Naive B cell (primary cell): ENCODE measurements around the gene AKAP13. TPM values are rescaled to one million over a fixed set of nuclear protein-coding genes. Genes with fewer than 3 reads are reported as not detected.
A peak's percentile ranks its signal among the peaks of the same experiment; 100 is the strongest.

Source experiments
- ATAC-seq, 2 donors: fragments of 150-1000 bp; cut with Tn5 transposase; 2 replicates each; pipeline ENCODE4 v1.10.0; 2021; ENCODE audit warnings: low read depth in 2 of 2, mild to moderate bottlenecking in 2 of 2, moderate library complexity in 2 of 2
- DNase-seq: peaks from one replicate; pipeline ENCODE4 v3.0.0; 2022
- H3K27ac Mint-ChIP-seq, 6 donors: one replicate each; pipeline ENCODE4 v1.8.0; 2020 to 2022; ENCODE audit warnings: mild to moderate bottlenecking in 6 of 6, mixed read lengths in 6 of 6, moderate library complexity in 5 of 6, inconsistent platforms in 2 of 6
- H3K27me3 Mint-ChIP-seq, 3 donors: one replicate each; pipeline ENCODE4 v1.8.0; 2021 to 2022; ENCODE audit warnings: mixed read lengths in 3 of 3, mild to moderate bottlenecking in 1 of 3
- H3K36me3 Mint-ChIP-seq, 2 donors: one replicate each; pipeline ENCODE4 v1.8.0; 2020 to 2022; ENCODE audit warnings: mixed read lengths in 2 of 2, inconsistent platforms in 1 of 2, mild to moderate bottlenecking in 1 of 2
- H3K4me1 Mint-ChIP-seq, 3 donors: one replicate each; pipeline ENCODE4 v1.8.0; 2020 to 2022; ENCODE audit warnings: mixed read lengths in 3 of 3, inconsistent platforms in 1 of 3, mild to moderate bottlenecking in 1 of 3, moderate library complexity in 1 of 3
- H3K4me3 Mint-ChIP-seq, 8 donors: one replicate each; pipeline ENCODE4 v1.8.0; 2020 to 2022; ENCODE audit warnings: mild to moderate bottlenecking in 8 of 8, mixed read lengths in 8 of 8, moderate library complexity in 8 of 8, inconsistent platforms in 2 of 8
- H3K9me3 Mint-ChIP-seq, 7 donors: one replicate each; pipeline ENCODE4 v1.8.0; 2020 to 2022; ENCODE audit warnings: mixed read lengths in 7 of 7, mild to moderate bottlenecking in 5 of 7, inconsistent platforms in 2 of 7, moderate library complexity in 1 of 7
- polyA plus RNA-seq, 6 donors: library from polyadenylated mRNA; unstranded; fragments of 300-500 nt; fragmentation: Illumina TruSeq; gene quantifications; one replicate each; pipeline ENCODE4 v1.2.3, GENCODE V29; 2021; ENCODE audit warnings: low read depth in 6 of 6

The AKAP13 gene
- polyA plus RNA-seq, 6 donors from 2014 or later: 63.4 to 185 (median 122) TPM

DNA sequence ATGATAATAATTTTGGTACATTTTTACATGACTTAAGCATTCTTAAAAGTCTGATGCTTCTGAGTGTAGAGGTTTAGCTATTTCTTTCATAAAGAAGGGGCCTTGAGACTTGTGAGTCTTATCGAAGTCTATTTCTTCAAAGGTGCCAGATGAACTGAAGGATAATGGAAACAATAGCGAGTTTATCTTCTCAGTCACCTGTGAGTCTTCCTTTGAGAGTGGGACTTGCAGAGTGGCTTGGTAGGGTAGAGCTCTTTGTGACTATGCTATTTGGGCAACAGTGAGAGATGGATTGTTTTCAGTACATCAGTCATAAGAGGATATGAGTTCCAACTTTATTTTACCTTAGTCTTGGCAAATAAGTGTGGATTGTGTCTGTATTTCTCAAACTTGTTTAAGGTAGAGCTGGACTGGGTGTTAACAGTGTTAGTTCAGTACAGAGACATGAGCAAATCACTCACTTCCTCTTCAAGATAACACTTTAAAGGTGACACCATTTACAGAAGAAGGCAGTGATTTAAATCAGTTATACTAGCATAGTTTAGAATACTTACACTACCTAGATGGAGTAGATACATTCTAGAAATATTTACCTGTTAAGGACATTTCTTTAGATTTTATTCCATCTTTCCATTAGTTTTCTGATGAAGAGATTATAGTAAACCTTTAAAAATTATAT, 3.2 kb downstream of the AKAP13 start:
- peak; percentile 21 for DNase-seq
- H3K27me3 Mint-ChIP-seq: no peaks in the 10 kb centered on the region

DNA sequence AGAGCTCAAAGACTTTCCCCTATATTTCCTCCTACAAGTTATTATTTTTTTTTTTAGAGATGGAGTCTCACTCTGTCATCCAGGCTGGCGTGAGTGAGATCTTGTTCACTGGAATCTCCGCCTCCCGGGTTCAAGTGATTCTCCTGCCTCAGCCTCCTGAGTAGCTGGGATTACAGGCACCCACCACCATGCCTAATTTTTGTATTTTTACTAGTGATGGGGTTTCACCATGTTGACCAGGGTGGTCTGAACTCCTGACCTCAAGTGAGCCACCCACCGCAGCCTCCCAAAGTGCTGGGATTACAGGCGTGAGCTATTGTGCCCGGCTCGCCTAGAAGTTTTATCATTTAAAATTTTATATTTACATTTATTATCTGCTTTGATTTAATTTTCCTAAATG, 5.9 kb downstream of the AKAP13 start:
- peak overlapping the region in 2 of 8 donors; percentile 14 to 29 for H3K4me3 Mint-ChIP-seq
- H3K9me3 Mint-ChIP-seq: no peaks in the 10 kb centered on the region
- no peaks in the 10 kb centered on the region for H3K27me3 Mint-ChIP-seq
- no peak for ATAC-seq
- peak overlapping the region in 3 of 6 donors; percentile 10 to 69 (median 35) for H3K27ac Mint-ChIP-seq
- no peak for DNase-seq
- peaks cover 7 to 10% of the 10 kb centered on the region in 2 donors for H3K36me3 Mint-ChIP-seq
- H3K4me1 Mint-ChIP-seq: peaks cover 45 to 48% (median 46%) of the 10 kb centered on the region in 3 donors

More for the DNA sequence above, 3.2 kb downstream of the AKAP13 start:
- ATAC-seq: no peak
- H3K4me1 Mint-ChIP-seq: peaks cover 53 to 57% (median 54%) of the 10 kb centered on the region in 3 donors
- H3K36me3 Mint-ChIP-seq: peaks cover 7 to 10% of the 10 kb centered on the region in 2 donors
- peak overlapping the region in 7 of 8 donors; percentile 74 to 93 (median 88) for H3K4me3 Mint-ChIP-seq
- no peaks in the 10 kb centered on the region for H3K9me3 Mint-ChIP-seq
- H3K27ac Mint-ChIP-seq: peak overlapping the region in 3 of 6 donors; percentile 41 to 91 (median 85)

DNA sequence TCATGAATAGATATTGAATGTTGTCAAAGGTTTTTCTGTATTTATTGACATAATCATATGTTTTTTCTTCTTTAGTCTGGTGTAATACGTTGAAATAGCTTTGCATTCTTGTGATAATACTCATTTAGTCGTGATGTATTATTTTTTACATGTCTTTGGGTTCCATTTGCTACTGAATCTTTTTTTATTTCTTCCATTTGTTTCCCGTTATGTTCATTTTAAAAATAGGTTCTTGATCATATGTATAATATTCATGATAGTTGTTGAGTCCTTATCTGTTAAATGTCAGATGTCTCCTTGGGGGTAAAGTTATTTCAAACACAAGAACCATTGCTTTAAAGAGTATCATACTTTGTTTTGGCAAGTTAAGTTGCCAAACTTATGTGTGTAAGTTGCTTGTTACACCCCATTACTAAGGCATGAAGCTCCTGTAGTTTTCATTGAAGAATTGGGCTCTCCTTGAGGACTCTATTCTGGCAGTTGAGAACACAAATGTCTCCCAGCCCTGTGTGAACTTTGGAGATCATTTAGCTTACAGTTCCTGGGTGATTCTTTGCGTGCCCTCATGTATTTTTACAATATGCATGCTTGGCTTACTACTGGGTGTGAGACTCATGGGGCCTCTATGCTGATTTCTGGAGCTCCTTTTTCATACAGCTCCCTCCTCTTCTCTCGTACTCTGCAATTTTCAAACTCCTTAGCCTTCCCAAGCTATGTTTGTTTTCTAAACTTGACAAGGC, 8.3 kb downstream of the AKAP13 start:
- H3K9me3 Mint-ChIP-seq: no peaks in the 10 kb centered on the region
- H3K27me3 Mint-ChIP-seq: no peaks in the 10 kb centered on the region
- DNase-seq (no peak), ATAC-seq (no peak)
- peaks cover 34 to 41% (median 36%) of the 10 kb centered on the region in 3 donors for H3K4me1 Mint-ChIP-seq
- peak overlapping the region in 6 of 8 donors; percentile 60 to 89 (median 75) for H3K4me3 Mint-ChIP-seq
- H3K36me3 Mint-ChIP-seq: peaks cover 7 to 18% of the 10 kb centered on the region in 2 donors
- H3K27ac Mint-ChIP-seq: peak overlapping the region in 3 of 6 donors; percentile 48 to 93 (median 91)

DNA sequence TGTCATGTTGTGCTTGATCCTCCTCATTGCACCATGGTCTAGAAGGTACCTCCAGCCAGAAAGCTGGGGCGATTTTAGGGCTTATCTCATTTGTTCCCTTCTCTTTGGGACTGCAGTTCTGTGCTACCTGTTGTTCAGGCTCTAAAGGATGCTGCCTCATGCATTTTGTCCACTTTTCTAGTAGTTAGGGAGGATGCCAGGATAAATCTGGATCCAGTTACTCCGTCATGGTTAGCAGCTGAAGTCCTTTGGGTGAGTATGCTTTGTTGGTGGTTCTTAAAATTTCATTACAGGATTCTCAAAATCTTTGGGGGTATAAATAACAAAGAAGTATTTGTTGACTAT, 8.9 kb downstream of the AKAP13 start:
- H3K4me3 Mint-ChIP-seq: no peak overlapping the region
- H3K36me3 Mint-ChIP-seq: peaks cover 7 to 18% of the 10 kb centered on the region in 2 donors
- H3K27me3 Mint-ChIP-seq: no peaks in the 10 kb centered on the region

DNA sequence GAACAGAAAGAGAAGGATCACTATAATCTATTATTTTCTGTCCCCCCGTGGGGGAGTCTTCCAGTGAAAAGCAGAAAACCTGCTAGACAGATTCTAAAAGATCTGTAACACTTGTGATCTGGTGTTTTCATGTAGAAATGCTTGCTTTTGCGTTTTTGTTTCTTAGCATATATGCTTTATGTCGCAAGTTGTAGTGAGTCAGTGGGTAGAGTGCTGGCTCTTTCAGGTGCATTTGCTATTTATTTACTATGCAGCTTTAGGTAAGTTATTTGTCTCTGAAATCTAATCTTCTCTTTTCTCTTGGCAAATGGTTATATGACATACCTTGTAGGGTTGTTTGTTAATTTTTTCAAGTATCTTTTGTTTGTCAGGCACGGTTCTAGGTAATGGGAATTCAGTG, 9.4 kb downstream of the AKAP13 start:
- H3K27me3 Mint-ChIP-seq: no peaks in the 10 kb centered on the region
- no peak overlapping the region for H3K4me3 Mint-ChIP-seq
- peaks cover 34 to 41% (median 36%) of the 10 kb centered on the region in 3 donors for H3K4me1 Mint-ChIP-seq
- peaks cover 3 to 15% of the 10 kb centered on the region in 2 donors for H3K36me3 Mint-ChIP-seq
- ATAC-seq (no peak), DNase-seq (no peak)
- H3K9me3 Mint-ChIP-seq: no peaks in the 10 kb centered on the region
- no peak overlapping the region for H3K27ac Mint-ChIP-seq

More for the DNA sequence above, 8.9 kb downstream of the AKAP13 start:
- Mint-ChIP-seq H3K9me3 (no peaks in the 10 kb centered on the region), H3K4me1 (peaks cover 33 to 41% (median 36%) of the 10 kb centered on the region in 3 donors), H3K27ac (no peak overlapping the region)
- ATAC-seq: no peak
- DNase-seq: no peak

DNA sequence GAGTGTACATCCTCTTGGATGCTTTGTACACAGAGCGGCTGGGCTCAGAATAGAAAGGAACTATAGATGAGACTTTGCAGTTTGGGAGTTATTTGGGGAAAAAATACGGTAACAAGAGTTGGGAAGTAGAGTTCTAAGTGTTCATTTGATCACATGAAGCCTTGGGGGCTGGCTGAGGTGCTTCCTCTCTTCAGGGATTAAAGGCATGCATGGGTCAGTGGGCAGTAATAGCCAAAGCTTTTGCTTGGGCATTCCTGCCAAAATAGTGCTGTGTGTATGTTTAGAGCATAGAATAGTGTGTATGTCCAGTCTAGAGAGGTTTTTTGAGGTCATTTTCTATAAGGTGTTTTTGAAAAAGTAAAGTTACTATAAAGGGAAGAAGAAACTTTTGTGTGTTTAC, 12.8 kb downstream of the AKAP13 start:
- Mint-ChIP-seq H3K4me1 (peaks cover 35 to 59% (median 47%) of the 10 kb centered on the region in 3 donors), H3K27ac (peak overlapping the region in 2 of 6 donors; percentile 26 to 58)
- no peak for ATAC-seq

DNA sequence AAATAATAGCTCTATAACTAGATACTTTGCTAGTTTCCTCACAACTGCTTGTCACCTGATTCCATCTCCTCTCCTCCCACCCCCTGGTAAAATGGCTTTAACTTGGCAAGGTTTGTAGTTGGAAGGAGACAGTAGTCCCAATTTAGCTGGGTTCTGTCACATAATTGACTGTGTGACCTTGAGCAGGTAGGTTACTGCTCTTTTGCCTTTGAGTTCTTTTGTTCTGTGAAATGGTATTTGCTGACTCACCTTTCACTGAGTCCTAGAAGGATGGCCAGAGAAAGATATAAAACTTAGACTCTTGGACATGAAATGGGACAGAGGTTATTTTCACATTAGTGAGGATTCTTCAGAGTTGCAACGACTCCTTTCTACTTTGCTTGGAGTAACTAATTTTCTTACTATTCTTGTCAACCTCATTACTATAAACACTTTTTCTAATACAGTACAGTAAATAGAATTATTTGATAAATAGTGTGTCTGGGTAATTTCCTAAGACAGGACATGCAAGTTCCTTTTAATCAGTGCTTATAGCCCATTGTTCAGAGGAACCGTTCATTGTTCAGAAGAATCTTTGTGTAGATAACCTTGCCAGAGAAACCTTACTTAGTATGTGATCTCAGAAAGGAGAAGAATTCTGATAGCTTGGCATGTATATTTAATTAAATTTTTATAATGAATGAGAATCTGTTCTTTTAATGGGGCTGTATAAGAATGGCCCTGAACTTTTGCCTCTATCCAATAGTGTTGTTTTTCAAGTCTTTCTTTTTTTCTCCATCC, 14.3 kb downstream of the AKAP13 start:
- H3K27me3 Mint-ChIP-seq: no peaks in the 10 kb centered on the region
- peaks cover 38 to 71% (median 60%) of the 10 kb centered on the region in 3 donors for H3K4me1 Mint-ChIP-seq
- ATAC-seq: no peak
- H3K4me3 Mint-ChIP-seq: no peak overlapping the region
- peak overlapping the region in 2 of 6 donors; percentile 13 to 27 for H3K27ac Mint-ChIP-seq
- peaks cover 0 to 8% of the 10 kb centered on the region in 2 donors for H3K36me3 Mint-ChIP-seq
- no peak for DNase-seq
- H3K9me3 Mint-ChIP-seq: no peaks in the 10 kb centered on the region

More for the DNA sequence above, 12.8 kb downstream of the AKAP13 start:
- Mint-ChIP-seq H3K36me3 (peaks cover 0 to 8% of the 10 kb centered on the region in 2 donors), H3K27me3 (no peaks in the 10 kb centered on the region), H3K9me3 (no peaks in the 10 kb centered on the region), H3K4me3 (peak overlapping the region in 3 of 8 donors; percentile 1 to 65 (median 48))
- DNase-seq: no peak

DNA sequence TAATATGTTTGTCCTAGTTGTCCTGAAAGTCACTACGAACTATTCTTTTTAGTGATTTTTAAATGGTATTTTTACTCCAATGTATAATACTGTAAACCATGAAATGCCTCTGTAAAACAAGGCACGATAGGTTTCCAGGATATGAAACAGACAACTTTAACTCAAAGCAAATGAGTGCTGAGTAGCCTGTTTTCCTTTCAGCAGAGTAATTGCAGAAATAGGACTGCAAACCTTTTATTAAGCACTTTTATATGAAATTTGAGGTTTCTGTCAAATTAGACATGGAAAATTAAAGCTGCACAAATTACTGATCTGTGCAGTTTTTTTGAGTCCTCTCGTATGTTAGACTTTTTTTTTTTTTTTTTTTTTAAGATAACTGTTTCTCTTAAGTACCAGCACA, 16.2 kb downstream of the AKAP13 start:
- DNase-seq (no peak), ATAC-seq (no peak)
- H3K9me3 Mint-ChIP-seq: no peaks in the 10 kb centered on the region
- no peak overlapping the region for H3K4me3 Mint-ChIP-seq
- H3K27me3 Mint-ChIP-seq: no peaks in the 10 kb centered on the region
- peaks cover 0 to 8% of the 10 kb centered on the region in 2 donors for H3K36me3 Mint-ChIP-seq
- H3K27ac Mint-ChIP-seq: no peak overlapping the region
- H3K4me1 Mint-ChIP-seq: peaks cover 45 to 87% (median 72%) of the 10 kb centered on the region in 3 donors

DNA sequence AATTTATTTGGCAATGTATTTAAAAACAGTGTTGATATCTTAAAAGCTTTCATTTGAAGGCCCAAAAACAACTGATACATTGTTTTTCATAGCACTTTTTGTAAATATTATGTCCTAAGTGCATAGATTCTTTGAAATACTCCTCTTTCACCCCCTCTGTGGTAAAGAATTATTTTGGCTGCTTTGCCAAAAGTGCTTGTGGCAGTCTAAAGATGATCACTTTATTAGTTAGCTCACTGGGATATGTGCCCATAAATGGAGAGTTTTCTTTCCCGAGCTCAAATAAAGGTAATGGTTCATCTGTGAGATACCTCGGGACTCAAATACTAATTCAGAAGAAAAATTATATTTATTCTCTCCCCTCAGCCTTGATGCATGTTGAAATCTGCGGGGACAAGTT, 16.7 kb downstream of the AKAP13 start:
- Mint-ChIP-seq H3K27ac (peak overlapping the region in 2 of 6 donors; percentile 29 to 49), H3K27me3 (no peaks in the 10 kb centered on the region), H3K36me3 (peaks cover 0 to 8% of the 10 kb centered on the region in 2 donors), H3K4me3 (peak overlapping the region in 1 of 8 donors; percentile 11), H3K9me3 (no peaks in the 10 kb centered on the region), H3K4me1 (peaks cover 51 to 93% (median 78%) of the 10 kb centered on the region in 3 donors)
- ATAC-seq: no peak
- no peak for DNase-seq

GRCh38 chr15:85397926-85398325, 17.5 kb downstream of the AKAP13 start:
- H3K36me3 Mint-ChIP-seq: peaks cover 0 to 4% of the 10 kb centered on the region in 2 donors
- H3K27me3 Mint-ChIP-seq: no peaks in the 10 kb centered on the region
- H3K4me3 Mint-ChIP-seq: peak overlapping the region in 1 of 8 donors; percentile 22
- H3K4me1 Mint-ChIP-seq: peaks cover 51 to 93% (median 80%) of the 10 kb centered on the region in 3 donors
- no peaks in the 10 kb centered on the region for H3K9me3 Mint-ChIP-seq
- DNase-seq (no peak), ATAC-seq (no peak)
- peak overlapping the region in 2 of 6 donors; percentile 19 to 76 for H3K27ac Mint-ChIP-seq

DNA sequence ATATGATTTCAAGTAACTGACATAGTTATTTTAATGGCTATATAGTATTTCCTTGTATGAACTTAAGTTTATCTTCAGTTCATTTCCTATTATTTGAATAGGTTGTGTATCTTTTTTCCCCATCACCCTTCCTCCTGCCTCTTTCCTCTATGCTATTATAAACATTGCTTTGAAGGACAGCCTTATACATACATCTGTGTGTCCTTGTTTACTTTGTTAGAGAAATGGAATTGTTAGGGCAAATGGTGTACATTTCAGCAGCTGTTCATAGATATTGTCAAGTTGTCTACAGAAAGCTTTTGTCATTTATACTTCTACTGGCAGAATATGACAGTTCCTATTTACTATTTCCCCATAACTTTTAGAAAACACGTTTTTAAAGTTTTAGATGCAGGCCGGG, 18.4 kb downstream of the AKAP13 start:
- DNase-seq (no peak), ATAC-seq (no peak)
- H3K9me3 Mint-ChIP-seq: no peaks in the 10 kb centered on the region
- H3K4me1 Mint-ChIP-seq: peaks cover 48 to 92% (median 77%) of the 10 kb centered on the region in 3 donors
- H3K27ac Mint-ChIP-seq: peak overlapping the region in 2 of 6 donors; percentile 7 to 49
- H3K36me3 Mint-ChIP-seq: no peaks in the 10 kb centered on the region
- peak overlapping the region in 1 of 8 donors; percentile 32 for H3K4me3 Mint-ChIP-seq
- H3K27me3 Mint-ChIP-seq: no peaks in the 10 kb centered on the region

GRCh38 chr15:85399627-85400026, 19.2 kb downstream of the AKAP13 start:
- DNase-seq (no peak), ATAC-seq (no peak)
- Mint-ChIP-seq H3K36me3 (no peaks in the 10 kb centered on the region), H3K27me3 (no peaks in the 10 kb centered on the region), H3K9me3 (no peaks in the 10 kb centered on the region), H3K27ac (peak overlapping the region in 1 of 6 donors; percentile 16), H3K4me1 (peaks cover 53 to 92% (median 77%) of the 10 kb centered on the region in 3 donors), H3K4me3 (peak overlapping the region in 1 of 8 donors; percentile 20)

DNA sequence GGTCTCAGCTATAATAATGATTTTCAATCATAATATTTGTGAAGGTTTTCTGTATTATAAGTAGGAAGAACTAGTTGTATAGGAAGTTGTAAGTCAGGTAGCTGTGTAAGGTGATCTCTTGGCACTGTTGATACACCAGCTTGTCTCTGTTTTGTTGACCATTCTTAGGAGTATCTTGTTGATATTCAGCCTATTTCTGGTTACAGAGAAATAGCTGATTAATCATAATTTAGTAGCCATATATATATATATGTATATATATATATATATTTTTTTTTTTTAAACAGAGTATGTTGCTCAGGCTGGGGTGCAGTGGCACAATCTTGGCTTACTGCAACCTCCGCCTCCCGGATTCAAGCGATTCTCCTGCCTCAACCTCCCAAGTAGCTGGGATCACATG, 20.2 kb downstream of the AKAP13 start:
- Mint-ChIP-seq H3K36me3 (no peaks in the 10 kb centered on the region), H3K27me3 (no peaks in the 10 kb centered on the region), H3K27ac (peak overlapping the region in 5 of 6 donors; percentile 71 to 96 (median 92)), H3K9me3 (no peaks in the 10 kb centered on the region), H3K4me3 (peak overlapping the region in 7 of 8 donors; percentile 70 to 87 (median 79)), H3K4me1 (peaks cover 55 to 92% (median 78%) of the 10 kb centered on the region in 3 donors)
- DNase-seq: no peak
- no peak for ATAC-seq
